GM19240 (cell line): ENCODE measurements around the gene XIST.
"Not testable (repeated sequence)": the region's sequence is repeated elsewhere in the genome, so short reads cannot be mapped to it uniquely, and the experiment has no call there.

Experiments
- DNase-seq: peaks from one replicate; pipeline ENCODE4 v3.0.0; 2011; ENCODE audit warnings: low spot score; ENCODE audit not compliant: insufficient read length

XIST gene

DNA sequence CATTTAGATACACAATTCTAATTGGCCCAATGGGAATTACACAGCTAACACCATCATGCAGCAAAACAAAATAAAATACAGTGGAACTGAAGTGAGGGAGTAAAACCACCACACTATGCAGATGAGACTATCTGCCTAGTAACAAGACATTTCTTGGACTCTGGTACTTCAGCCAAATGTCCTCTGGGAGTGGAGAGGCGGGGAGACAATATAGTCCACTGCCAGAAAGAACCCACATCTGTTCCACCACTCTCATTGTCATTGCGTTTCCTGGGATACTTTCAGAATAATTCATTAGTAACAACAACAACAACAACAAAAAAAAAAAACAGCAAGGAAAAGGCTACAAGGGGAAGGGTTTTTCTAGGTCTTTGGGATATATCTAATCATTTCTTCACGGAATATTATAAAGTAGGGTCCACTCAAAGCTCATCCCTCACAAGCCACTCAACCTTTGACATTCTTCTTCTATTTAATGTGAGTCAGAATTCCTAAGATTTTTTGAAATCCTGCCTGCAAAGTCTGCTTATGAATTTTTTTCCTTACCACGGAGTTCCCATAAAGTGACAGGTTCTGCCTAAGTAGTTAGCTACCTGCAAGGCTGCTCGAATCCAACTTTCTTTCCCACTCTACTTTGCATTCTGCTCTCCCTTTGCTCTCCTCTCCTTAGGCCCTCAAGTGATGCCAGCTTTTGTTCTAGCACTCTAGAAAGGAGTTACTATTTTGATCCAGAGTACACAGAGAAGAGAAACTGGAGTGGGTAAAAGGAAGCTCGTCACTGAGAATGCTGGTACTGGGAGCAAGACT lies 34.9 kb downstream of the XIST start:
- no peak for DNase-seq

DNA sequence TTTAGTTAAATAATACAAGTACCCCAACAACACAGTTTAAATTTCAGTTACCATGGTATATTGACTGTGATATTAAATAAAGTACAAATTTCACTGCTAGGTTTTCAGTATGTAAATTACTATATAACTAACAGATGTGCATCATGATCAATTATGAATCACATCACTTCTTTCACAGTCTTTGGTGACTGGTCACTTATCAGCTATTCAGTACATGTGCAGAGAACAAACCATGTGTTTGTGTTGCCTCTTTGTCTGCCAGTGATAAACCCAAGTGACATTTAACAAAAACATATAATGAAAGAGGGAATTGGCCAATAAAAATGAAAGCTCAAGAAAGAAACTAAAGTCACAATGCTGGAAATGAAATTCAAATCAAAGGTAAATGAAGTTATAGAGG lies 40.3 kb downstream of the XIST start:
- DNase-seq, result no peak

DNA sequence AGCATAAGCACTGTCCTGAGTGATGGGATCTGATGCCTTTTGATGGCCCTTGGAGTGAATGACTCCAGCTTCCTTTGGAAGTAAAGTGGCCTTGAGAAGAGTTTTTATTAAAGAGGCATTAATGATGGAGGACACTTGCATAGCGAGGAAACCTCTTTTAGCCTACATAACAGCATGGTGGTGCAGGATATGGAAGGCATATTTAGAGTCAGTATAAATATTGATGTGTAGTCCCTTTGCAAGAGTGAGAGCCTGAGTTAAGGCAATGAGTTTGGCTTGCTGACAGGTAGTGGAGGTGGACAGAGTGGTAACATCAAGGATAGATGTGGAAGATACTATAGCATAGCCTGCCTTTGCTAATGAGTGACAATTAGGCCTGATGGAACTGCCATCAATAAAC lies 48.4 kb downstream of the XIST start:
- not testable (repeated sequence) for DNase-seq

DNA sequence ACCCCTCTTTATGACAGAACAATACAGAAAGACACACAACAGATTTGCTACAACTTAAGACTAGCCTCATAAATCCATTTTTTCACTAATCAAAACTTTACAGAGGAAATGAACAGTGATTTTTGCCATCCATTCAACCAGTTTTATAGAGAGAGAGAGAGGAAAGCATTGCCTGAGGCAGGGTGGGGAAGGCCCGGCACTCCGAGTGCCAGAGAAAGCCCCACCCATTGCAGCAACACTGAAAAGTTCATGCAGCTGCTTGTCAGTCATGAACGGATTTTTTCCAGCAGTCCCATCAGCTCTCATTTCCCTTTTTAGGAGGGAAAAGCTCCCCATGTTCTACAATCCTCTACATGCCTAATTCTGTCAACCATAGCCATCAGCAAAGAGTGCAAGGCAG lies 52.6 kb downstream of the XIST start:
- DNase-seq, result no peak

DNA sequence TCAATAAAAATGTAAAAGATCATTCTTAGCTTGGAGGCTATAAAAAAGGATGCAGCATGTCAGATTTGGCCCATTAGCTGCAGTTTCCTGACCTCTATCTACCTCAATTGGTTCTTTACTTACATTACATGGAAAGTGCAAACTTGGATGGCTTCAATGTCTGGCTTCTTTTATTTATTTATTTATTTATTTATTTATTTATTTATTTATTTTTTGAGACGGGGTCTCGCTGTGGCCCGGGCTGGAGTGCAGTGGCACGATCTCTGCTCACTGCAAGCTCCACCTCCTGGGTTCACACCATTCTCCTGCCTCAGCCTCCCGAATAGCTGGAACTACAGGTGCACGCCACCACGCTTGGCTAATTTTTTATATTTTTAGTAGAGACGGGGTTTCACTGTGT lies 60.0 kb downstream of the XIST start:
- not testable (repeated sequence) for DNase-seq

DNA sequence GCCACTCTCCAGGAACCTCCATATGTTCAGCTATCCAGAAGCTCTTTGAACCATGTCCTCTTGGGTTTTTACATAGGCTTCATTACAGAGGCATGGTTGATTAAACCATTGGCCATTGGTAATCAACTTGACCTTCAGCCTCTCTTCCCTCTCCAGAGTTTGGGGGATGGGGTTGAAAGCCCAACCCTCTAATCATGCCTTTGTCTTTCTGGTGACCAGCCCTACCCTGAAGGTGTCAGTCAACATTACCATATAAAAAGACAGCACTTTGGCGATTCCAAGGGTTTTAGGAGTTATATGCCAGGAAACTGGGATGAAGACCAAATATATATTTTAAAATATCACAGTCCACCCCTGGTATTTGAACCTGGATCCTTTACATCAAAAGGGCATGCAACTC lies 67.0 kb downstream of the XIST start:
- DNase-seq, result no peak
